BLaER1 treated with 17β-estradiol and CSF1 and Interleukin-3, amounts not matched to agents 10 nM and 100 nM (cell line): ENCODE data around the gene IFI27L1.

Experiments used
- H3K27ac ChIP-seq, 11 experiments: shearing (Covaris generic); formaldehyde crosslinking; 2 replicates each; pipeline ENCODE4 v1.8.1; 2022
- H3K27me3 ChIP-seq, 11 experiments: shearing (Covaris generic); formaldehyde crosslinking; 2 replicates each; pipeline ENCODE4 v1.8.1; 2022
- H3K36me3 ChIP-seq, 11 experiments: shearing (Covaris generic); formaldehyde crosslinking; 2 replicates each; pipeline ENCODE4 v1.8.1; 2022
- H3K4me1 ChIP-seq, 10 experiments: shearing (Covaris generic); formaldehyde crosslinking; 2 replicates each; pipeline ENCODE4 v1.8.1; 2022
- H3K4me2 ChIP-seq, 11 experiments: shearing (Covaris generic); formaldehyde crosslinking; 2 replicates each; pipeline ENCODE4 v1.8.1; 2022
- H3K4me3 ChIP-seq, 10 experiments: shearing (Covaris generic); formaldehyde crosslinking; 2 replicates each; pipeline ENCODE4 v1.8.1; 2022
- H3K9ac ChIP-seq, 11 experiments: shearing (Covaris generic); formaldehyde crosslinking; 2 replicates each; pipeline ENCODE4 v1.8.1; 2022
- H3K9me3 ChIP-seq, 11 experiments: shearing (Covaris generic); formaldehyde crosslinking; replicated peaks in 1 of 11; 2 replicates each; pipeline ENCODE4 v1.8.1; 2022
- H4K20me1 ChIP-seq, 11 experiments: shearing (Covaris generic); formaldehyde crosslinking; 2 replicates each; pipeline ENCODE4 v1.8.1; 2022
- Cebpa-rat ChIP-seq, 11 experiments: shearing (Covaris generic); IDR thresholded peaks; 2 replicates each; pipeline ENCODE4 v1.8.1; 2022

Gene IFI27L1

DNA sequence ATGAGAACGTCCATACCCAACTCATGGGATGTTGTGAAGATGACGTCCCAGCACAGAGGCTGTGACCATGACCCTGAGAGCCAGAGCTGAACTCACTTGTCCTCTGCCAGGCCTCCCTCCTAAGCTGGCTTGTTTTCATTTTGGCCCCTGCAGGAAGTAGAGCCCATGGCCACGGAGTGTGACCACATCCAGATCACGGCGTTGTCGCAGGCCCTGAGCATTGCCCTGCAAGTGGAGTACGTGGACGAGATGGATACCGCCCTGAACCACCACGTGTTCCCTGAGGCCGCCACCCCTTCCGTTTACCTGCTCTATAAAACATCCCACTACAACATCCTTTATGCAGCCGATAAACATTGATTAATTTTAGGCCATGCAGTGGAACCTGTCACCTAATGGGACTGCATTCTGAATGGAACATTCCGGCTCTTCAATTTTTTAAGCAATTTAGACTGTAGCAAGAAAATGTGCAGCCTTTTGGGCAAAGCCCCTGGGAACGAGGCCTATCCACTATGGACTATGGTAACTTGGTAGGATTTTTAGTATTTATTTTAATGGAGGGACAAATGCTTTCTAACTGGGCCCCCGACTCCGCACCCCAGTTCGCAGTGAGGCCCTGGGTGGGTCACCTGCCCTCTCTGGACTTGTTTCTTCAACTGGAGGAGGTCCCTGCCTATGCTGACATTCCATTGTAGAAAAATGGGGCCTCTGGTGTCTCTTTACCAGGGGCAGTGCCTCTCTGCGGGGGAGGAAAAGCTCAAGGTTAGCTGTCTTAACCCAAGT, 35.4 kb upstream of the IFI27L1 start:
- Histone ChIP-seq H3K4me3 (no peak overlapping the region), H4K20me1 (peaks cover 0 to 94% (median 52%) of the 10 kb centered on the region in 11 experiments; a peak in 18 of 22 replicates), H3K9me3 (no peaks in the 10 kb centered on the region), H3K27ac (no peak overlapping the region), H3K27me3 (no peaks in the 10 kb centered on the region), H3K4me2 (no peak overlapping the region), H3K36me3 (peaks cover 64 to 80% (median 72%) of the 10 kb centered on the region in 11 experiments), H3K4me1 (no peaks in the 10 kb centered on the region), H3K9ac (no peak overlapping the region)
- no peak for TF ChIP-seq Cebpa-rat (IDR thresholded peaks at IDR 0.05)

- Histone ChIP-seq H3K36me3 (peaks cover 74 to 90% (median 82%) of the 10 kb centered on the region in 11 experiments), H3K27me3 (no peaks in the 10 kb centered on the region)
These were observed 34.3 kb upstream of the IFI27L1 start for GRCh38 chr14:94046696-94047250.

GRCh38 chr14:94047581-94047980, 33.5 kb upstream of the IFI27L1 start:
- Histone ChIP-seq H3K9ac (no peak overlapping the region), H3K27me3 (no peaks in the 10 kb centered on the region), H3K4me1 (peaks cover 0 to 11% (median 0%) of the 10 kb centered on the region in 10 experiments; a peak in 2 of 20 replicates), H3K4me2 (no peak overlapping the region), H4K20me1 (peaks cover 7 to 91% (median 47%) of the 10 kb centered on the region in 11 experiments; a peak in 19 of 22 replicates), H3K9me3 (no peaks in the 10 kb centered on the region), H3K36me3 (peaks cover 82 to 98% (median 91%) of the 10 kb centered on the region in 11 experiments), H3K4me3 (no peak overlapping the region), H3K27ac (no peak overlapping the region)
- TF ChIP-seq Cebpa-rat (IDR thresholded peaks at IDR 0.05), result no peak

More at GRCh38 chr14:94046696-94047250, 34.3 kb upstream of the IFI27L1 start:
- H3K9ac ChIP-seq, result no peak overlapping the region
- H3K4me1 ChIP-seq, result peaks cover 0 to 3% (median 0%) of the 10 kb centered on the region in 10 experiments; a peak in 1 of 20 replicates
- TF ChIP-seq Cebpa-rat (IDR thresholded peaks at IDR 0.05), result no peak
- H3K9me3 ChIP-seq, result no peaks in the 10 kb centered on the region
- no peak overlapping the region for H3K4me2 ChIP-seq
- no peak overlapping the region for H3K27ac ChIP-seq
- H4K20me1 ChIP-seq, result peaks cover 3 to 92% (median 49%) of the 10 kb centered on the region in 11 experiments; a peak in 19 of 22 replicates
- H3K4me3 ChIP-seq, result no peak overlapping the region

GRCh38 chr14:94048691-94049624, 32.2 kb upstream of the IFI27L1 start:
- Histone ChIP-seq H3K36me3 (peaks cover 92 to 100% (median 100%) of the 10 kb centered on the region in 11 experiments), H3K27me3 (no peaks in the 10 kb centered on the region), H3K9me3 (no peaks in the 10 kb centered on the region), H3K4me3 (no peak overlapping the region), H3K27ac (no peak overlapping the region), H3K4me1 (peaks cover 0 to 19% (median 0%) of the 10 kb centered on the region in 10 experiments; a peak in 2 of 20 replicates), H3K9ac (no peak overlapping the region), H4K20me1 (peaks cover 7 to 91% (median 46%) of the 10 kb centered on the region in 11 experiments; a peak in 19 of 22 replicates), H3K4me2 (no peak overlapping the region)
- no peak for TF ChIP-seq Cebpa-rat (IDR thresholded peaks at IDR 0.05)

DNA sequence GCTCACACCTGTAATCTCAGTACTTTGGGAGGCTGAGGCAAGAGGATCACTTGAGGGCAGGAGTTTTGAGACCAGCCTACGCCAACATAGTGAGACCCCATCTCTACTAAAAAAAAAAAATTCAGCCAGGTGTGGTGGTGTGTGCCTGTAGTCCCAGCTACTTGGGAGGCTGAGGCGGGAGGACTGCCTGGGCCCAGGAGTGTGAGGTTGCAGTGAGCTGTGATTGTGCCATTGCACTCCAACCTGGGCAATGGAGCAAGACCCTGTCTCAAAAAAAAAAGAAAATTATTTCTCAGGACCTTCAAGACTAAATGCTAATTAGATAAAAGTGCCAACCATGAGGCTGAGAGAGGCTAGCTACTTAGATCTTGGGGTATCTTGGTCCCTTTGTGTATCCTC, 31.5 kb upstream of the IFI27L1 start:
- Histone ChIP-seq H3K9me3 (no peaks in the 10 kb centered on the region), H3K27me3 (no peaks in the 10 kb centered on the region), H3K36me3 (peaks cover 95 to 100% (median 100%) of the 10 kb centered on the region in 11 experiments), H3K4me3 (no peak overlapping the region), H3K4me2 (no peak overlapping the region), H3K4me1 (peaks cover 0 to 19% (median 0%) of the 10 kb centered on the region in 10 experiments; a peak in 2 of 20 replicates), H3K27ac (no peak overlapping the region), H4K20me1 (peaks cover 7 to 91% (median 50%) of the 10 kb centered on the region in 11 experiments; a peak in 19 of 22 replicates), H3K9ac (no peak overlapping the region)
- no peak for TF ChIP-seq Cebpa-rat (IDR thresholded peaks at IDR 0.05)

- peaks cover 0 to 19% (median 0%) of the 10 kb centered on the region in 10 experiments; a peak in 3 of 20 replicates for H3K4me1 ChIP-seq
- peaks cover 98 to 100% (median 100%) of the 10 kb centered on the region in 11 experiments for H3K36me3 ChIP-seq
- H3K27me3 ChIP-seq, result no peaks in the 10 kb centered on the region
- no peak for TF ChIP-seq Cebpa-rat (IDR thresholded peaks at IDR 0.05)
- H3K27ac ChIP-seq, result no peak overlapping the region
- no peak overlapping the region for H3K4me2 ChIP-seq
- peaks cover 12 to 91% (median 49%) of the 10 kb centered on the region in 11 experiments; a peak in 20 of 22 replicates for H4K20me1 ChIP-seq
- H3K9me3 ChIP-seq, result no peaks in the 10 kb centered on the region
- H3K4me3 ChIP-seq, result no peak overlapping the region
- H3K9ac ChIP-seq, result no peak overlapping the region
These were observed 30.8 kb upstream of the IFI27L1 start for GRCh38 chr14:94050231-94050880.

- Histone ChIP-seq H3K9ac (no peak overlapping the region), H3K36me3 (peaks cover 98 to 100% (median 100%) of the 10 kb centered on the region in 11 experiments), H3K27me3 (no peaks in the 10 kb centered on the region), H3K4me3 (no peak overlapping the region), H4K20me1 (peaks cover 19 to 91% (median 51%) of the 10 kb centered on the region in 11 experiments; a peak in 20 of 22 replicates), H3K9me3 (no peaks in the 10 kb centered on the region), H3K4me2 (no peak overlapping the region), H3K27ac (no peak overlapping the region), H3K4me1 (peaks cover 0 to 21% (median 7%) of the 10 kb centered on the region in 10 experiments; a peak in 17 of 20 replicates)
- no peak for TF ChIP-seq Cebpa-rat (IDR thresholded peaks at IDR 0.05)
These were observed 30.0 kb upstream of the IFI27L1 start for GRCh38 chr14:94051115-94051514.

DNA sequence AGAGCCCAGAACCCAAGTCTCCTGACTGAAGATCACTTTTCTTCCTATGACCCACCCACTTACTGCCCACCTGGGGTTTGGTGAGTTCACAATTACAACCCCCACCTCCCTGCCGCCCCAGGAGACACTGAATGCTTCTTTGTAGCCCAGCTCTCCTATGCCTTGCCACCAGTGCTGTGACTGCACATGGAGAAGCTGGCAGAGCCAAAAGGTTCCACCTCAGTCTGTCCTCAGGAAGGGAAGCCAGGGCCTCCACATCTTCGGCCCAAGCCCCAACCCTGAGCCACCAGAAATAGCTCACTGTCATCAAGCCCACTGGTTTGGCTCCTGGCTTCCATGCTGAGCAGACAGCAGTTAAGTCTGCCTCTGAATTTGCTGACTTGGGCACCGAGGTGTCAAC, 29.3 kb upstream of the IFI27L1 start:
- H3K36me3 ChIP-seq, result peaks cover 97 to 100% (median 99%) of the 10 kb centered on the region in 11 experiments

More for the DNA sequence above, 29.3 kb upstream of the IFI27L1 start:
- Histone ChIP-seq H3K9ac (no peak overlapping the region), H3K9me3 (no peaks in the 10 kb centered on the region), H3K4me1 (peaks cover under 1 to 28% (median 14%) of the 10 kb centered on the region in 10 experiments), H3K4me2 (no peak overlapping the region), H4K20me1 (peaks cover 25 to 92% (median 58%) of the 10 kb centered on the region in 11 experiments; a peak in 21 of 22 replicates), H3K27ac (no peak overlapping the region), H3K4me3 (no peak overlapping the region), H3K27me3 (no peaks in the 10 kb centered on the region)
- TF ChIP-seq Cebpa-rat (IDR thresholded peaks at IDR 0.05), result no peak
